Measurements from ENCODE around the gene EPM2A.
"Not testable (repeated sequence)": the region's sequence is repeated elsewhere in the genome, so short reads cannot be mapped to it uniquely, and the experiment has no call there.

EPM2A gene

GRCh38 chr6:145749632-145750031 lies 14.3 kb upstream of the EPM2A start:
- H3K36me3 ChIP-seq: no peaks in the 10 kb centered on the region
- H3K4me3 ChIP-seq (ENCODE audit: low read depth, low read length): no peak overlapping the region
- no peaks in the 10 kb centered on the region for H3K9me3 ChIP-seq (ENCODE audit: severe bottlenecking)
- H3K27me3 ChIP-seq (ENCODE audit: insufficient read depth, low read depth, severe bottlenecking): no peaks in the 10 kb centered on the region
- no peak overlapping the region for H3K27ac ChIP-seq
- DNase-seq: no peak
- TF ChIP-seq CTCF (IDR thresholded peaks at IDR 0.05; ENCODE audit: low read depth, low read length): no peak

- H3K27me3 ChIP-seq (ENCODE audit: insufficient read depth, low read depth, severe bottlenecking): no peaks in the 10 kb centered on the region
- no peak for DNase-seq
- no peaks in the 10 kb centered on the region for H3K36me3 ChIP-seq
- no peak for TF ChIP-seq CTCF (IDR thresholded peaks at IDR 0.05; ENCODE audit: low read depth, low read length)
- no peak overlapping the region for H3K4me3 ChIP-seq (ENCODE audit: low read depth, low read length)
- H3K9me3 ChIP-seq (ENCODE audit: severe bottlenecking): no peaks in the 10 kb centered on the region
- H3K27ac ChIP-seq: no peak overlapping the region
These were observed 10.5 kb upstream of the EPM2A start for GRCh38 chr6:145745861-145746260.

- H3K4me3 ChIP-seq (ENCODE audit: low read depth, low read length): no peak overlapping the region
- H3K27me3 ChIP-seq (ENCODE audit: insufficient read depth, low read depth, severe bottlenecking): no peaks in the 10 kb centered on the region
- no peaks in the 10 kb centered on the region for H3K9me3 ChIP-seq (ENCODE audit: severe bottlenecking)
- H3K36me3 ChIP-seq: no peaks in the 10 kb centered on the region
- TF ChIP-seq CTCF (IDR thresholded peaks at IDR 0.05; ENCODE audit: low read depth, low read length): no peak
- DNase-seq: no peak
- no peak overlapping the region for H3K27ac ChIP-seq
These were observed 9.3 kb upstream of the EPM2A start for GRCh38 chr6:145744619-145745018.

- no peak for TF ChIP-seq CTCF (IDR thresholded peaks at IDR 0.05; ENCODE audit: low read depth, low read length)
- DNase-seq: no peak
- Histone ChIP-seq H3K27ac (no peak overlapping the region), H3K4me3 (ENCODE audit: low read depth, low read length) (no peak overlapping the region), H3K36me3 (no peaks in the 10 kb centered on the region), H3K9me3 (ENCODE audit: severe bottlenecking) (no peaks in the 10 kb centered on the region), H3K27me3 (ENCODE audit: insufficient read depth, low read depth, severe bottlenecking) (no peaks in the 10 kb centered on the region)
These were observed 8.0 kb upstream of the EPM2A start for GRCh38 chr6:145743332-145743731.

GRCh38 chr6:145742472-145742871 lies 7.2 kb upstream of the EPM2A start:
- DNase-seq: not testable (repeated sequence)

GRCh38 chr6:145739685-145740084 lies 4.4 kb upstream of the EPM2A start:
- H3K36me3 ChIP-seq; H3K4me3 ChIP-seq (ENCODE audit: low read depth, low read length); H3K27ac ChIP-seq; H3K27me3 ChIP-seq (ENCODE audit: insufficient read depth, low read depth, severe bottlenecking); DNase-seq; H3K9me3 ChIP-seq (ENCODE audit: severe bottlenecking): not testable (repeated sequence)

More at GRCh38 chr6:145742472-145742871, 7.2 kb upstream of the EPM2A start:
- H3K36me3 ChIP-seq; H3K27me3 ChIP-seq (ENCODE audit: insufficient read depth, low read depth, severe bottlenecking); H3K9me3 ChIP-seq (ENCODE audit: severe bottlenecking); H3K27ac ChIP-seq; H3K4me3 ChIP-seq (ENCODE audit: low read depth, low read length): not testable (repeated sequence)

GRCh38 chr6:145738265-145738664 lies 2.9 kb upstream of the EPM2A start:
- no peak for DNase-seq
- Histone ChIP-seq H3K27me3 (ENCODE audit: insufficient read depth, low read depth, severe bottlenecking) (no peaks in the 10 kb centered on the region), H3K36me3 (no peaks in the 10 kb centered on the region), H3K4me3 (ENCODE audit: low read depth, low read length) (no peak overlapping the region), H3K9me3 (ENCODE audit: severe bottlenecking) (no peaks in the 10 kb centered on the region), H3K27ac (no peak overlapping the region)
- TF ChIP-seq CTCF (IDR thresholded peaks at IDR 0.05; ENCODE audit: low read depth, low read length): no peak

All from WERI-Rb-1 (cell line).